AG09319 (cell line): Measurements from ENCODE around the gene CABYR.

Experiments
- DNase-seq: peaks from one replicate; pipeline ENCODE4 v3.0.0-alpha.2; 2010; ENCODE audit warnings: low read depth; ENCODE audit errors: extremely low read depth
- TF ChIP-seq, protein P1 (sequence below): IDR thresholded peaks from 2 replicates; pipeline ENCODE4 v1.5.1; 2011; ENCODE audit warnings: low read depth, mild to moderate bottlenecking, inconsistent platforms, low read length, moderate library complexity

The CABYR gene

DNA sequence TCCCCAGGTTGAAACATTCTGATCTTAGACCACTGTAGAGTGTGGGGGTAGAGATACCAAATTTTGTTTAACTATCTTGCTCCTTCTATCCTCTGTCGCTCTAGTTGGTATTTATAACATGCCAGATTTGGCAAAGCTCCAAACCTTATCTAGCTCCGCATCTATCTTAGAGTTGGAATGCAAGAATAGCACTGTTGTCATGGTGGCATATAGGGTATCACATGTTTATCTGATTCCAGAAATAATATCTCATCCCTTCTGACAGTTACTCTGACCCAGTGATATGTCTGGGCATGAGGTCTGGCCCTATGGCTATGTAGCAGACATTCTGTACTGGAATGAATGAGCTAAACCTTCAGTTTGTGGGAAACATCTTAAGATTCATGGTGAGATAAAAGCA lies 51.7 kb downstream of the CABYR start:
- TF ChIP-seq, protein P1, sequence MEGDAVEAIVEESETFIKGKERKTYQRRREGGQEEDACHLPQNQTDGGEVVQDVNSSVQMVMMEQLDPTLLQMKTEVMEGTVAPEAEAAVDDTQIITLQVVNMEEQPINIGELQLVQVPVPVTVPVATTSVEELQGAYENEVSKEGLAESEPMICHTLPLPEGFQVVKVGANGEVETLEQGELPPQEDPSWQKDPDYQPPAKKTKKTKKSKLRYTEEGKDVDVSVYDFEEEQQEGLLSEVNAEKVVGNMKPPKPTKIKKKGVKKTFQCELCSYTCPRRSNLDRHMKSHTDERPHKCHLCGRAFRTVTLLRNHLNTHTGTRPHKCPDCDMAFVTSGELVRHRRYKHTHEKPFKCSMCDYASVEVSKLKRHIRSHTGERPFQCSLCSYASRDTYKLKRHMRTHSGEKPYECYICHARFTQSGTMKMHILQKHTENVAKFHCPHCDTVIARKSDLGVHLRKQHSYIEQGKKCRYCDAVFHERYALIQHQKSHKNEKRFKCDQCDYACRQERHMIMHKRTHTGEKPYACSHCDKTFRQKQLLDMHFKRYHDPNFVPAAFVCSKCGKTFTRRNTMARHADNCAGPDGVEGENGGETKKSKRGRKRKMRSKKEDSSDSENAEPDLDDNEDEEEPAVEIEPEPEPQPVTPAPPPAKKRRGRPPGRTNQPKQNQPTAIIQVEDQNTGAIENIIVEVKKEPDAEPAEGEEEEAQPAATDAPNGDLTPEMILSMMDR: no peak
- DNase-seq: no peak

GRCh38 chr18:24195296-24196053 lies 56.6 kb downstream of the CABYR start:
- TF ChIP-seq, protein P1: no peak

GRCh38 chr18:24196764-24197163 lies 57.9 kb downstream of the CABYR start:
- TF ChIP-seq, protein P1: no peak
- DNase-seq: no peak

More at GRCh38 chr18:24195296-24196053, 56.6 kb downstream of the CABYR start:
- DNase-seq: no peak

DNA sequence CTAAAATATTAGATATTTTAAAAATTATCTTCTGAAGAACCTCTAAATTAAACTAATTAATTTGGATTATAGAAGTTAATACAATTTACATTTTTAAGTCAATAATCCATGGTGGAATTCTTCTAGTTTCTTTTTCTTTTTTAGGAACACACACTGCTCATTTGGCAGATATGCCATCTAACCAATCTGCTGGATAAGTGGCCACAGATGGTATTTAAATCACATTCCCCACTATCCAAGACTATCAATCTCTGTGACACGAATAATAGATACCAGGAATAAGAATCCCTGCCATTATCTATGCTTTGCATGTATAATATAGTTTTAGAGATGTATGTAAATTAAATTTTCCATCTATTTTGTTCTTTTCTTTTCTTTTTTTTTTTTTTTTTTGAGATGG lies 58.5 kb downstream of the CABYR start:
- DNase-seq: no peak
- TF ChIP-seq, protein P1: no peak

DNA sequence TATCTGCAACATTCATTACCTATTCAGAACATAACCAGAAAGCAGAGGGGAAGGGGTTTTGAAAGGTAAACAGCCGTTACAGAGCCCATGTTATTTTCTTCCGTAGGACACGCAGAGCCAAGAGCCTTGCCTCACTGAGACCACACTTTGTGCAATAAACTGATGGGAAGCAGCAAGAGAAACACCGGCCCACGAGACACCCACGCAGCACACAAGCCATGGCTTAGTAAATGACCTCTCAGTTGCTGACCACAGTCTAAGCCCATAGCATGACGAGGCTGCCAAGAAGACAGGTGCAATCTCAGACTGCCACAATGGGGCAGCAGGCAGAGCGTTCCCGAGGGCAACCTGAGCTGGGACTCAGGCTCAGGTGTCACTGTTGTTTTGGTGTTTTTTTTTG lies 59.6 kb downstream of the CABYR start:
- TF ChIP-seq, protein P1: no peak
- no peak for DNase-seq

DNA sequence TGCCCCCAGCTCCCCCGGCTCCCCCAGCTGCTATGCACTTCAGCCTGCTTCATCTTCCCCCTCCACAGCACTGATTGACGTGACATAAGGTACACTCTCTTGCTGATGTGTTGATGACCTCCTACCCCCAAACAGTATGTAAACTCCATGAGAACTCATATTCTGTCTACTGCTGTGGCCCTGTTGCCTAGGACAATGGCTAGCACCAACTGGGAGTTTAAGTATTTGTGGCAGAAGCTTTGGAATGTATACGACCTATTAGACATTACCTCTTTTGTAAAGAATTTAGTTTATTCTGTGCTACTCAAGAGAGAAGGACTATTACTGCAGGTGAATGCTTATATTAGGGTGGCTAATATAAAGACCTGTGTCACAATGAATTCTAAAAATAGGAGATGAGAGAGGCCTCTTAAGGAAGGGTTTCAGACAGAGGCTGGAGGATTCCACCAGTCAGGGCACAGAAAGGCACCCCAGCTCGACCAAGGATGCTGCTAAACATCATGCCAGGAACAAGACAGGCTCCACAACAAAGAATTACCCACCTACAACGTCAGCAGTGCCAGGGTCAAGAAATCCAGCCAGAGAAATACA lies 60.6 kb downstream of the CABYR start:
- TF ChIP-seq, protein P1: no peak
- no peak for DNase-seq

GRCh38 chr18:24200494-24201290 lies 61.8 kb downstream of the CABYR start:
- TF ChIP-seq, protein P1: no peak
- no peak for DNase-seq
